Endothelial cell of umbilical vein (primary cell): Measurements from ENCODE around the gene MAP4K4.

ENCODE experiments used
- EZH2 ChIP-seq: IDR thresholded peaks from 2 replicates; pipeline ENCODE4 v1.6.1; 2012; ENCODE audit warnings: borderline replicate concordance, low read depth, mild to moderate bottlenecking, moderate library complexity, low read length, inconsistent platforms; ENCODE audit not compliant: severe bottlenecking
- JUN ChIP-seq: IDR thresholded peaks from 2 replicates; pipeline ENCODE4 v1.6.1; 2011; ENCODE audit warnings: borderline replicate concordance, low read depth; ENCODE audit not compliant: insufficient read length, insufficient read depth

- TF ChIP-seq EZH2 (no peak), JUN (no peak)
Measured at GRCh38 chr2:101665312-101665711, 32.2 kb upstream of the MAP4K4 start.
